H1 (cell line): Measurements from ENCODE around the gene GSPT1. TPM values are rescaled to one million over a fixed set of nuclear protein-coding genes. Genes with fewer than 3 reads are reported as not detected.

Experiments
- FOSL1 ChIP-seq: IDR thresholded peaks from 2 replicates; pipeline ENCODE4 v1.6.1; 2011; ENCODE audit warnings: mild to moderate bottlenecking, low read depth, low read length, moderate library complexity; ENCODE audit not compliant: insufficient read depth
- GABPA ChIP-seq: IDR thresholded peaks from 2 replicates; pipeline ENCODE4 v1.6.1; 2011; ENCODE audit warnings: mild to moderate bottlenecking, low read length, moderate library complexity, borderline replicate concordance; ENCODE audit not compliant: insufficient read depth
- MAFK ChIP-seq: IDR thresholded peaks from 2 replicates; pipeline ENCODE4 v1.6.1; 2012; ENCODE audit warnings: low read depth, mild to moderate bottlenecking, improper control_type of control experiment, low read length
- RBBP5 ChIP-seq: IDR thresholded peaks from 2 replicates; pipeline ENCODE4 v1.7.1; 2012; ENCODE audit warnings: low read depth, mild to moderate bottlenecking, inconsistent platforms, low read length, moderate library complexity, borderline replicate concordance
- SP1 ChIP-seq: IDR thresholded peaks from 2 replicates; pipeline ENCODE4 v1.6.1; 2011; ENCODE audit warnings: low read depth, low read length
- SRF ChIP-seq: IDR thresholded peaks from 2 replicates; pipeline ENCODE4 v1.6.1; 2011; ENCODE audit warnings: mild to moderate bottlenecking, low read depth, low read length, moderate library complexity
- TBP ChIP-seq: IDR thresholded peaks from 2 replicates; pipeline ENCODE4 v1.6.1; 2011; ENCODE audit warnings: low read depth, low read length, improper control_type of control experiment
- polyA plus RNA-seq, 7 experiments: library from polyadenylated mRNA; depleted of rRNA in 3 of 7; stranded (reverse) in 5 of 7; unstranded in 2 of 7; fragments of >200 nt in 5 of 7; fragments of 200-250 nt in 2 of 7; gene quantifications; 1 replicate in 5 of 7; 2 replicates in 1 of 7; 4 replicates in 1 of 7; pipeline versions ENCODE4 v1.2.1 to v1.2.3, GENCODE V29; 2011 to 2013; ENCODE audit warnings: missing spikeins in 2 of 7, mixed read lengths in 2 of 7
- total RNA-seq: library from RNA; stranded (reverse); fragmentation: NEBNext Ultra II Directional; extraction: Animal tissue kit (Norgen Biotek cat#: 25700); gene quantifications from 2 replicates; pipeline ENCODE4 v1.2.1, GENCODE V29; 2021
- TF ChIP-seq, protein P1 (sequence below): fragments of 300-600 bp; sonication (generic); IDR thresholded peaks from 2 replicates; pipeline ENCODE4 v1.7.1; 2012; ENCODE audit warnings: low read length, moderate library complexity, mild to moderate bottlenecking, inconsistent platforms; ENCODE audit not compliant: insufficient replicate concordance

Gene GSPT1
- total and polyA plus RNA-seq, 2 of the 8 experiments (the other 6 are each of a cell fraction or from before 2014, with no cell fraction given) = 51.0 to 204 TPM

DNA sequence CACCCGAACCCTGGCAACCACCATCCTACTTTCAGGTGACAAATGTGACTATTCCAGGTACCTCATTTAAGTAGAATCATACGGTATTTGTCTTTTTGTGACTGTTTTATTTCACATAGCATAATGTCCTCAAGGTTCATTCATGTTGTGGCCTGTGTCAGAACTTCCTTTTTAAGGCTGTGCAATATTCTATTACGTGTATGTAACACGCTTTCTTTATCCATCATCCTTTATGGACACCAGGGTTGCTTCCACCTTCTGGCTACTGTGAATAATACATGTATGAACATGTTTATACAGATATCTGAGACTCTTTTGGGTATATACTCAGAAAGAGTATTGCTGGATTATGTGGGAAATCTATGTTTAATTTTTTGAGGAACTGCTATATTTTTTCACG is 35.7 kb downstream of the GSPT1 start (continued):
- TF ChIP-seq, protein P1, sequence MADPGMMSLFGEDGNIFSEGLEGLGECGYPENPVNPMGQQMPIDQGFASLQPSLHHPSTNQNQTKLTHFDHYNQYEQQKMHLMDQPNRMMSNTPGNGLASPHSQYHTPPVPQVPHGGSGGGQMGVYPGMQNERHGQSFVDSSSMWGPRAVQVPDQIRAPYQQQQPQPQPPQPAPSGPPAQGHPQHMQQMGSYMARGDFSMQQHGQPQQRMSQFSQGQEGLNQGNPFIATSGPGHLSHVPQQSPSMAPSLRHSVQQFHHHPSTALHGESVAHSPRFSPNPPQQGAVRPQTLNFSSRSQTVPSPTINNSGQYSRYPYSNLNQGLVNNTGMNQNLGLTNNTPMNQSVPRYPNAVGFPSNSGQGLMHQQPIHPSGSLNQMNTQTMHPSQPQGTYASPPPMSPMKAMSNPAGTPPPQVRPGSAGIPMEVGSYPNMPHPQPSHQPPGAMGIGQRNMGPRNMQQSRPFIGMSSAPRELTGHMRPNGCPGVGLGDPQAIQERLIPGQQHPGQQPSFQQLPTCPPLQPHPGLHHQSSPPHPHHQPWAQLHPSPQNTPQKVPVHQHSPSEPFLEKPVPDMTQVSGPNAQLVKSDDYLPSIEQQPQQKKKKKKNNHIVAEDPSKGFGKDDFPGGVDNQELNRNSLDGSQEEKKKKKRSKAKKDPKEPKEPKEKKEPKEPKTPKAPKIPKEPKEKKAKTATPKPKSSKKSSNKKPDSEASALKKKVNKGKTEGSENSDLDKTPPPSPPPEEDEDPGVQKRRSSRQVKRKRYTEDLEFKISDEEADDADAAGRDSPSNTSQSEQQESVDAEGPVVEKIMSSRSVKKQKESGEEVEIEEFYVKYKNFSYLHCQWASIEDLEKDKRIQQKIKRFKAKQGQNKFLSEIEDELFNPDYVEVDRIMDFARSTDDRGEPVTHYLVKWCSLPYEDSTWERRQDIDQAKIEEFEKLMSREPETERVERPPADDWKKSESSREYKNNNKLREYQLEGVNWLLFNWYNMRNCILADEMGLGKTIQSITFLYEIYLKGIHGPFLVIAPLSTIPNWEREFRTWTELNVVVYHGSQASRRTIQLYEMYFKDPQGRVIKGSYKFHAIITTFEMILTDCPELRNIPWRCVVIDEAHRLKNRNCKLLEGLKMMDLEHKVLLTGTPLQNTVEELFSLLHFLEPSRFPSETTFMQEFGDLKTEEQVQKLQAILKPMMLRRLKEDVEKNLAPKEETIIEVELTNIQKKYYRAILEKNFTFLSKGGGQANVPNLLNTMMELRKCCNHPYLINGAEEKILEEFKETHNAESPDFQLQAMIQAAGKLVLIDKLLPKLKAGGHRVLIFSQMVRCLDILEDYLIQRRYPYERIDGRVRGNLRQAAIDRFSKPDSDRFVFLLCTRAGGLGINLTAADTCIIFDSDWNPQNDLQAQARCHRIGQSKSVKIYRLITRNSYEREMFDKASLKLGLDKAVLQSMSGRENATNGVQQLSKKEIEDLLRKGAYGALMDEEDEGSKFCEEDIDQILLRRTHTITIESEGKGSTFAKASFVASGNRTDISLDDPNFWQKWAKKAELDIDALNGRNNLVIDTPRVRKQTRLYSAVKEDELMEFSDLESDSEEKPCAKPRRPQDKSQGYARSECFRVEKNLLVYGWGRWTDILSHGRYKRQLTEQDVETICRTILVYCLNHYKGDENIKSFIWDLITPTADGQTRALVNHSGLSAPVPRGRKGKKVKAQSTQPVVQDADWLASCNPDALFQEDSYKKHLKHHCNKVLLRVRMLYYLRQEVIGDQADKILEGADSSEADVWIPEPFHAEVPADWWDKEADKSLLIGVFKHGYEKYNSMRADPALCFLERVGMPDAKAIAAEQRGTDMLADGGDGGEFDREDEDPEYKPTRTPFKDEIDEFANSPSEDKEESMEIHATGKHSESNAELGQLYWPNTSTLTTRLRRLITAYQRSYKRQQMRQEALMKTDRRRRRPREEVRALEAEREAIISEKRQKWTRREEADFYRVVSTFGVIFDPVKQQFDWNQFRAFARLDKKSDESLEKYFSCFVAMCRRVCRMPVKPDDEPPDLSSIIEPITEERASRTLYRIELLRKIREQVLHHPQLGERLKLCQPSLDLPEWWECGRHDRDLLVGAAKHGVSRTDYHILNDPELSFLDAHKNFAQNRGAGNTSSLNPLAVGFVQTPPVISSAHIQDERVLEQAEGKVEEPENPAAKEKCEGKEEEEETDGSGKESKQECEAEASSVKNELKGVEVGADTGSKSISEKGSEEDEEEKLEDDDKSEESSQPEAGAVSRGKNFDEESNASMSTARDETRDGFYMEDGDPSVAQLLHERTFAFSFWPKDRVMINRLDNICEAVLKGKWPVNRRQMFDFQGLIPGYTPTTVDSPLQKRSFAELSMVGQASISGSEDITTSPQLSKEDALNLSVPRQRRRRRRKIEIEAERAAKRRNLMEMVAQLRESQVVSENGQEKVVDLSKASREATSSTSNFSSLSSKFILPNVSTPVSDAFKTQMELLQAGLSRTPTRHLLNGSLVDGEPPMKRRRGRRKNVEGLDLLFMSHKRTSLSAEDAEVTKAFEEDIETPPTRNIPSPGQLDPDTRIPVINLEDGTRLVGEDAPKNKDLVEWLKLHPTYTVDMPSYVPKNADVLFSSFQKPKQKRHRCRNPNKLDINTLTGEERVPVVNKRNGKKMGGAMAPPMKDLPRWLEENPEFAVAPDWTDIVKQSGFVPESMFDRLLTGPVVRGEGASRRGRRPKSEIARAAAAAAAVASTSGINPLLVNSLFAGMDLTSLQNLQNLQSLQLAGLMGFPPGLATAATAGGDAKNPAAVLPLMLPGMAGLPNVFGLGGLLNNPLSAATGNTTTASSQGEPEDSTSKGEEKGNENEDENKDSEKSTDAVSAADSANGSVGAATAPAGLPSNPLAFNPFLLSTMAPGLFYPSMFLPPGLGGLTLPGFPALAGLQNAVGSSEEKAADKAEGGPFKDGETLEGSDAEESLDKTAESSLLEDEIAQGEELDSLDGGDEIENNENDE = no peak
- no peak for TF ChIP-seq FOSL1
- TF ChIP-seq SP1 = no peak
- TF ChIP-seq GABPA = no peak
- no peak for TF ChIP-seq TBP
- TF ChIP-seq RBBP5 = no peak
- TF ChIP-seq SRF = no peak
- no peak for TF ChIP-seq MAFK
